Natural killer cell (primary cell): ENCODE results near the gene PPP2R3C. TPM values are rescaled to one million over a fixed set of nuclear protein-coding genes. Genes with fewer than 3 reads are reported as not detected.
"Not testable (repeated sequence)": the region's sequence is repeated elsewhere in the genome, so short reads cannot be mapped to it uniquely, and the experiment has no call there.

Experiments
- ATAC-seq, 3 donors: fragments of 150-1000 bp in 2 of 3; fragments of 200-7000 bp in 1 of 3; cut with Tn5 transposase; 1 replicate in 1 of 3; 2 replicates in 2 of 3; pipeline ENCODE4 v1.10.0; 2021; ENCODE audit warnings: mild to moderate bottlenecking in 2 of 3, moderate library complexity in 2 of 3
- DNase-seq, 2 donors: peaks; one replicate each; pipeline versions ENCODE4 v3.0.0 to v3.0.0-alpha.2; 2013 to 2021; ENCODE audit warnings: mixed read lengths in 1 of 2
- H3K27ac ChIP-seq: one replicate; pipeline ENCODE4 v1.5.1; 2013; ENCODE audit warnings: mild to moderate bottlenecking, low read length
- H3K27me3 ChIP-seq: one replicate; pipeline ENCODE4 v1.6.1; 2013; ENCODE audit warnings: low read length; ENCODE audit not compliant: control insufficient read depth, insufficient read depth
- H3K36me3 ChIP-seq: one replicate; pipeline ENCODE4 v1.6.1; 2013; ENCODE audit warnings: low read length; ENCODE audit not compliant: control insufficient read depth, insufficient read depth
- H3K4me1 ChIP-seq: one replicate; pipeline ENCODE4 v1.6.1; 2013; ENCODE audit warnings: low read length; ENCODE audit not compliant: control insufficient read depth, insufficient read depth
- H3K4me3 ChIP-seq: one replicate; pipeline ENCODE4 v1.5.1; 2013; ENCODE audit warnings: low read length
- H3K9me3 ChIP-seq: one replicate; pipeline ENCODE4 v1.6.1; 2013; ENCODE audit warnings: low read length; ENCODE audit not compliant: control insufficient read depth, insufficient read depth
- H3K27ac Mint-ChIP-seq, 2 donors: one replicate each; pipeline ENCODE4 v1.8.0; 2022; ENCODE audit warnings: mild to moderate bottlenecking in 2 of 2, mixed read lengths in 2 of 2, moderate library complexity in 1 of 2
- H3K27me3 Mint-ChIP-seq, 2 donors: one replicate each; pipeline ENCODE4 v1.8.0; 2022; ENCODE audit warnings: low read depth in 2 of 2, mixed read lengths in 2 of 2
- H3K36me3 Mint-ChIP-seq: one replicate; pipeline ENCODE4 v1.8.0; 2022; ENCODE audit warnings: mixed read lengths
- H3K4me1 Mint-ChIP-seq, 2 donors: one replicate each; pipeline ENCODE4 v1.8.0; 2022; ENCODE audit warnings: mixed read lengths in 2 of 2
- H3K4me3 Mint-ChIP-seq: one replicate; pipeline ENCODE4 v1.8.0; 2022; ENCODE audit warnings: mild to moderate bottlenecking, moderate library complexity, mixed read lengths
- H3K9me3 Mint-ChIP-seq, 2 donors: one replicate each; pipeline ENCODE4 v1.8.0; 2022; ENCODE audit warnings: mixed read lengths in 2 of 2
- CTCF ChIP-seq: fragments of 200-600 bp; IDR thresholded peaks from one replicate; pipeline ENCODE4 v1.8.0; 2022; ENCODE audit warnings: antibody characterized with exemption
- WGBS: methylation state at CpG from one replicate; pipeline ENCODE4 v1.1.7; 2013; ENCODE audit warnings: missing lambda C conversion rate; ENCODE audit not compliant: insufficient coverage; 5-methylcytosine and 5-hydroxymethylcytosine counted together
- intact Hi-C: fragments of 100-400 bp; cut with micrococcal nuclease; formaldehyde crosslinking; loops from one replicate; pipeline ENCODE4 v1.14.2; 2022
- total RNA-seq, 4 donors: library from RNA; stranded (reverse); fragments of 120-200 nt in 1 of 4; gene quantifications; one replicate each; pipeline versions ENCODE4 v1.2.3 to v1.2.4, GENCODE V29; 2013 to 2022

PPP2R3C gene
- total RNA-seq, 3 donors from 2014 or later (not counting 1 experiment from before 2014, with no cell fraction given): 41.5 to 49.7 (median 48.3) TPM

- WGBS: 100% methylated on average over 2 of the region's 2 CpGs
- no peaks in the 10 kb centered on the region for H3K27me3 ChIP-seq
- H3K27ac ChIP-seq: no peak overlapping the region
- H3K9me3 ChIP-seq: no peaks in the 10 kb centered on the region
- peaks cover 14% of the 10 kb centered on the region for H3K36me3 Mint-ChIP-seq
- H3K4me3 Mint-ChIP-seq: no peak overlapping the region
- DNase-seq (no peak), ATAC-seq (no peak)
- H3K4me3 ChIP-seq: no peak overlapping the region
- no peaks in the 10 kb centered on the region for H3K27me3 Mint-ChIP-seq
- no peaks in the 10 kb centered on the region for H3K4me1 ChIP-seq
- peaks cover 60% of the 10 kb centered on the region for H3K36me3 ChIP-seq
- peak overlapping the region; percentile 10 to 24 for H3K27ac Mint-ChIP-seq
- intact Hi-C loops: no loop called here
- no peak for TF ChIP-seq CTCF
- H3K9me3 Mint-ChIP-seq: no peaks in the 10 kb centered on the region
- peaks cover 33 to 34% of the 10 kb centered on the region in 2 donors for H3K4me1 Mint-ChIP-seq
These were observed 9.1 kb downstream of the PPP2R3C start for GRCh38 chr14:35112641-35113040.

DNA sequence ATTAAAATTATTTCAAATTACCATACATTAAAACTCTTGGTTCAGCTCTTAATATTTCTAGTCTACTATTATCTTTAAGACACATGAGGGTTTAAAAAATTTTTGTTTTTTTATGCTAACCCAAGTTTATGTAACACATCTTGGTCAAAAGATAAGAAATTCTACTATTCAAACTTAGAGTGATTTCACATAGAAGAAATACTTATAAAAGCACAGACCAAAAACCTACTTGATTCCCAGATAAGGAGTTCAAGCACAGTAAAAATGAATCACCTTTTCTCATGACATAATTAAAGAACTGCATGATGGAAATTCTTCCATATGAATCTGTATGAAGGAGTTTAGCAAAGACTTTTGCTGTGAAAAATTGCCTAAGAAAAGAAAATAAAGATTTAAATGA lies 13.9 kb downstream of the PPP2R3C start:
- H3K36me3 Mint-ChIP-seq: peaks cover 17% of the 10 kb centered on the region
- peaks cover 69% of the 10 kb centered on the region for H3K36me3 ChIP-seq
- no peak for TF ChIP-seq CTCF
- H3K9me3 ChIP-seq: no peaks in the 10 kb centered on the region
- DNase-seq: no peak
- H3K4me3 ChIP-seq: no peak overlapping the region
- intact Hi-C loops: no loop called here
- peaks cover 12% of the 10 kb centered on the region in 2 donors for H3K4me1 Mint-ChIP-seq
- no peaks in the 10 kb centered on the region for H3K27me3 ChIP-seq
- no peak overlapping the region for H3K4me3 Mint-ChIP-seq
- H3K9me3 Mint-ChIP-seq: no peaks in the 10 kb centered on the region
- H3K4me1 ChIP-seq: no peaks in the 10 kb centered on the region
- no peak for ATAC-seq
- H3K27me3 Mint-ChIP-seq: no peaks in the 10 kb centered on the region
- H3K27ac ChIP-seq: no peak overlapping the region
- H3K27ac Mint-ChIP-seq: no peak overlapping the region

GRCh38 chr14:35094645-35095044 lies 27.1 kb downstream of the PPP2R3C start:
- H3K27ac ChIP-seq, DNase-seq, H3K27me3 ChIP-seq, H3K9me3 Mint-ChIP-seq, H3K4me3 Mint-ChIP-seq, H3K4me1 Mint-ChIP-seq, ATAC-seq, H3K27me3 Mint-ChIP-seq, H3K9me3 ChIP-seq, H3K4me3 ChIP-seq, H3K4me1 ChIP-seq, intact Hi-C loops: not testable (repeated sequence)
- peaks cover 69% of the 10 kb centered on the region for H3K36me3 ChIP-seq
- Mint-ChIP-seq H3K27ac (peak overlapping the region in 1 of 2 donors; percentile 9), H3K36me3 (peaks cover 10% of the 10 kb centered on the region)
- WGBS: 95% methylated on average over 6 of the region's 6 CpGs

DNA sequence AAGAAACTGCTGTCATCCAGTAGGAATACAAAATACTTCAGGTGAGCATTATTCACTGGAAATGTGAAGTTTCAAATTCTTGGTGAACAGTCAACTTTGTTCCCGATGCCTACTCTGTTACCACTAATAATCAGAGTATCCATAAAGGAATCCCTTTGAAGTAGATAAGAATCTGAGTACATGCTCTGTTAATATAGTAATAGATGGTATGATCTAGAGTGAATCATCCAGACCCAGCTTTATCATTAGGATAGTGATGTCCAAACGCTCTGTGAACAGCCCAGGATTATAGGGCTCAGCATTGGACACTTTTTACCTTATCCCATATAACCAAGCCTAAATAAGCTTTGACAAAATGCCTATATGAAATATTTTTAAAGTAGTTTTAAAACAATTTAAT lies 33.3 kb downstream of the PPP2R3C start:
- DNase-seq: no peak
- Mint-ChIP-seq H3K9me3 (no peaks in the 10 kb centered on the region), H3K27ac (peak overlapping the region; percentile 7 to 50), H3K27me3 (no peaks in the 10 kb centered on the region), H3K4me3 (no peak overlapping the region), H3K36me3 (peaks cover 21% of the 10 kb centered on the region), H3K4me1 (no peaks in the 10 kb centered on the region)
- no peaks in the 10 kb centered on the region for H3K27me3 ChIP-seq
- H3K4me3 ChIP-seq: no peak overlapping the region
- H3K36me3 ChIP-seq: peaks cover 66% of the 10 kb centered on the region
- ATAC-seq: no peak
- intact Hi-C loops: no loop called here
- H3K27ac ChIP-seq: no peak overlapping the region
- no peaks in the 10 kb centered on the region for H3K9me3 ChIP-seq
- H3K4me1 ChIP-seq: no peaks in the 10 kb centered on the region
- TF ChIP-seq CTCF: no peak
- no CpG with 5 or more reads among the region's 2 CpGs for WGBS
